Thyroid gland (tissue), 4 donors: ENCODE data around the gene KCNC3.

ENCODE experiments used
- CTCF ChIP-seq, 6 experiments: fragments of 200-600 bp in 3 of 6; fragments of 450-650 bp in 3 of 6; sonication (generic) in 3 of 6; IDR thresholded peaks; one replicate each; pipeline ENCODE4 v1.5.1; 2016 to 2019; ENCODE audit warnings: antibody characterized with exemption in 6 of 6, mild to moderate bottlenecking in 2 of 6, inconsistent platforms in 1 of 6, moderate library complexity in 1 of 6
- POLR2A ChIP-seq, 2 donors: fragments of 450-650 bp; IDR thresholded peaks; one replicate each; pipeline ENCODE4 v1.6.1; 2017; ENCODE audit warnings: antibody characterized with exemption in 2 of 2, mild to moderate bottlenecking in 2 of 2, moderate library complexity in 1 of 2

DNA sequence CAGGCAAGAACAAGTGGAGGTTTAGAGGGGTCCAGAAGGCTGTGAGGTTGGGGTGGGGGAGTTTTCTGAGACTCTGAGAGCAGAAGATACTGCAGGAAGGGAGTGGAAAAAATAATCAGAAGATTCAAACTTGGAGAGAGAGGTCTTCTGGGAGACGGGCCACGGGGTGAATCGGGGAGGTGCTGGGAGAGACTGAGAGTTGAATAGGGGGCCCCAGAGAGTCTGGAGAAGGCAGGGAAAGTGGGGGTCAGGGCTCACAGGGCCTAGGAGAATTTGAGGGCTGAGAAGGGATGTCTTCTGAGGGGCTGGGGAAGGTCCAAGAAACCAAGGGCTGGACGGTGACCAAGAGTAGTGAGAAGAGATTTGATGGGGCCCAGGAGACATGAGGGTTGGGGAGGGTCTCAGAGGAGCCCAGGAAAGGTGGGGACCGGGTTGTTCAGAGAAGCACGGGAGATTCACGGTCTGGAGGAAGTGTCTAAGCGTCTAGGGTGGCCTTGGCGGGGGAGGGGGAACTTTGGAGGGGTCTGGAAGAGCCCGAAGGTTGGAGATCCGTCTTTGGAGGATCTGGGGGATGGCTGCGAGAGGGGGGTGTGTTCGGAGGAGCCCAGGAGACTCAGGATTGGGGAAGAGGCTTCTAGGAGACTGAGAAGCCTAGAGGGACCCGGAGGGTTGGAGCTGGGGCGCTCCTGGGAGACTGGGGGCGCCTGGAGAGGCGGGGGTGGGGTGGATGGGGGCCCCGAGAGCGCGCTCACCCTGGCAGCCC, 1.5 kb downstream of the KCNC3 start:
- TF ChIP-seq CTCF (IDR thresholded peaks at IDR 0.05) (no peak), POLR2A (IDR thresholded peaks at IDR 0.05) (no peak)
